Neural cell (in vitro differentiated cells): ENCODE results near the gene SBDS.
"Not testable (repeated sequence)": the region's sequence is repeated elsewhere in the genome, so short reads cannot be mapped to it uniquely, and the experiment has no call there.

Experiments used
- EP300 ChIP-seq: fragments of 450-650 bp; conservative IDR thresholded peaks from 2 replicates; pipeline ENCODE4 v1.6.1; 2014; ENCODE audit warnings: antibody characterized with exemption, mild to moderate bottlenecking, moderate library complexity; ENCODE audit not compliant: poor library complexity, severe bottlenecking
- EZH2 ChIP-seq: fragments of 200-600, 300-800 bp; shearing (Covaris generic), sonication (generic); IDR thresholded peaks from 2 replicates; pipeline ENCODE4 v1.6.1; 2014; ENCODE audit warnings: antibody characterized with exemption, low read length, borderline replicate concordance, mild to moderate bottlenecking; ENCODE audit not compliant: insufficient read depth, poor library complexity, severe bottlenecking
- MXI1 ChIP-seq: fragments of 450-650 bp; conservative IDR thresholded peaks from 2 replicates; pipeline ENCODE4 v1.6.1; 2014; ENCODE audit warnings: antibody characterized with exemption, mild to moderate bottlenecking; ENCODE audit not compliant: poor library complexity, severe bottlenecking
- POLR2AphosphoS5 ChIP-seq: IDR thresholded peaks from 2 replicates; pipeline ENCODE4 v1.6.1; 2012
- RAD21 ChIP-seq: fragments of 450-650 bp; conservative IDR thresholded peaks from 2 replicates; pipeline ENCODE4 v1.6.1; 2014; ENCODE audit warnings: antibody characterized with exemption, mild to moderate bottlenecking, moderate library complexity
- REST ChIP-seq: IDR thresholded peaks from 2 replicates; pipeline ENCODE4 v1.6.1; 2012; ENCODE audit warnings: borderline replicate concordance
- SMC3 ChIP-seq: fragments of 450-650 bp; conservative IDR thresholded peaks from 2 replicates; pipeline ENCODE4 v1.6.1; 2014; ENCODE audit warnings: antibody characterized with exemption, mild to moderate bottlenecking, moderate library complexity; ENCODE audit not compliant: poor library complexity
- TAF1 ChIP-seq: IDR thresholded peaks from 2 replicates; pipeline ENCODE4 v1.6.1; 2012; ENCODE audit warnings: low read depth
- TF ChIP-seq, protein P1 (sequence below): fragments of 450-650 bp; IDR thresholded peaks from 2 replicates; pipeline ENCODE4 v1.5.1; 2014; ENCODE audit warnings: antibody characterized with exemption, mild to moderate bottlenecking, moderate library complexity; ENCODE audit not compliant: poor library complexity, severe bottlenecking

DNA sequence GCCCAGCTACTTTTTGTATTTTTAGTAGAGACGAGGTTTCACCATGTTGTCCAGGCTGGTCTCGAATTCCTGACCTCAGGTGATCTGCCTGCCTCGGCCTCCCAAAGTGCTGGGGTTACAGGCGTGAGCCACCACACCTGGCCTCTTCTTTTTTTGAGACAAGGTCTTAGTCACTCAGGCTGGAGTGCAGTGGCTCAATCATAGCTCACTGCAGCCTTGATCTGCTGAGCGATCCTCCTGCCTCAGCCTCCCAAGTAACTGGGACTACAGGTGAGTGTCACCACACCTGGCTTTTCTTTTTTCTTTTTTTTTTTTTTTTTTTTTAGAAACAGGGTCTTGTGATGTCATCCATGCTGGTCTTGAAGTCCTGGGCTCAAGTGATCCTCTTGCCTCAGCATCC, 26.4 kb downstream of the SBDS start:
- TF ChIP-seq EP300, REST, EZH2, POLR2AphosphoS5, TAF1, MXI1, RAD21, SMC3: not testable (repeated sequence)
- TF ChIP-seq, protein P1, sequence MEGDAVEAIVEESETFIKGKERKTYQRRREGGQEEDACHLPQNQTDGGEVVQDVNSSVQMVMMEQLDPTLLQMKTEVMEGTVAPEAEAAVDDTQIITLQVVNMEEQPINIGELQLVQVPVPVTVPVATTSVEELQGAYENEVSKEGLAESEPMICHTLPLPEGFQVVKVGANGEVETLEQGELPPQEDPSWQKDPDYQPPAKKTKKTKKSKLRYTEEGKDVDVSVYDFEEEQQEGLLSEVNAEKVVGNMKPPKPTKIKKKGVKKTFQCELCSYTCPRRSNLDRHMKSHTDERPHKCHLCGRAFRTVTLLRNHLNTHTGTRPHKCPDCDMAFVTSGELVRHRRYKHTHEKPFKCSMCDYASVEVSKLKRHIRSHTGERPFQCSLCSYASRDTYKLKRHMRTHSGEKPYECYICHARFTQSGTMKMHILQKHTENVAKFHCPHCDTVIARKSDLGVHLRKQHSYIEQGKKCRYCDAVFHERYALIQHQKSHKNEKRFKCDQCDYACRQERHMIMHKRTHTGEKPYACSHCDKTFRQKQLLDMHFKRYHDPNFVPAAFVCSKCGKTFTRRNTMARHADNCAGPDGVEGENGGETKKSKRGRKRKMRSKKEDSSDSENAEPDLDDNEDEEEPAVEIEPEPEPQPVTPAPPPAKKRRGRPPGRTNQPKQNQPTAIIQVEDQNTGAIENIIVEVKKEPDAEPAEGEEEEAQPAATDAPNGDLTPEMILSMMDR: not testable (repeated sequence)
